HG02642 (cell line): ENCODE results near the gene GZMA.
"Not testable (repeated sequence)": the region's sequence is repeated elsewhere in the genome, so short reads cannot be mapped to it uniquely, and the experiment has no call there.

Experiments used
- ATAC-seq: cut with Tn5 transposase; IDR thresholded peaks from one replicate; pipeline ENCODE4 v1.9.1; 2021; ENCODE audit warnings: mild to moderate bottlenecking; ENCODE audit not compliant: unreplicated experiment, poor library complexity

Gene GZMA

DNA sequence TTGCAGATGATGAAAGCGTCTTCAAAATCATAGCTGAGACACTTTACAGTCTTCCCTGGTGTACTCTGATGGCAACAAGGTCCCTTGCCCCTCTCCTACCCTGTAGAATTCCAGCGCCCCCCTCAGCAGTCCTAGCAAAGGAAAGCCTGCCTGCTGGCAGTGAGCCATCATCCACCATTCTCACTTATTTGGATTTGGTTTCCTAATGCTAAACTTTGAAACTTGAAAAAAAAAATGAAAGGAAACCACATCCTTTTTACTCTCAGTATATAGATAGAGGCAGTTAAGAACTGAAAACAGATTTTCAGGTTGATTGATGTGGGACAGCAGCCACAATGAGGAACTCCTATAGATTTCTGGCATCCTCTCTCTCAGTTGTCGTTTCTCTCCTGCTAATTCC, at the start of gene GZMA:
Gene GZMA, plus strand, starts transcription at position 299 of the 400 bp plus-strand sequence. Its CDS starts 37 bp downstream, at position 336.
- no peak for ATAC-seq

GRCh38 chr5:55055183-55055582, 47.3 kb upstream of the GZMA start:
- no peak for ATAC-seq

DNA sequence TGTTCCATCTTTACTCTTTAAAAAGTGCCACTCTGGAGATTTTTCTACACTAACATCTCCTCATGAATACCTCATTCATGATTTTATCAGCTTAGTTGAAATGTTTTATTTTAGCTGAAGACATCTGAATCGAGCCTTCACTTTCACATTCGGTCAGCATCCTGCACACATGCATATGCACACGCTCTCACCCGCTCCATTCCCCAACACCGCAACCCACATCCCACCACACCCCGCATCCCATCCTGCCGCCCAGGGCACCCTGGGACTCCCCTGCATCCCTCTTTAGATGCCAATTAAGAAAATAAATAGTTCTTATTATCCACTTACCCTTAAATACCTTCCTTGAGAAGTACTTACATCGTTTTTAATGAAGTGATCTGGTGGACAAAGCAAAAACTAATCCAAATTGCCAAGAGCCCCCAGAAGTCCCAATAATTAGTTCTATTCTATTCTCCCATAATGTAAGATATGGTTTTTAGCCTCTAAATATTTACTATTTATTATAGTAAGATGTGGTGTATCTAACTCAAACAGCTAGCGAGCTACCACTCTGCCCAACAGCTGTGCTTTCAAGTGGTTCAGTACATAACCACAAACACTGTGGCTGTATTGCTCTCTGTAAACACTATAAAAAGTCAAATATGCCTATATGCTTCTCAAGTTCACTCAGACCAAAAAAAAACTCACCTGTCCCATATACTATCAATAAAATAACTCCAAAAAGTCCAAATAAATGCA, 40.2 kb upstream of the GZMA start:
- ATAC-seq: no peak

GRCh38 chr5:55063220-55063863, 39.1 kb upstream of the GZMA start:
- ATAC-seq: no peak

- ATAC-seq: no peak
Observed at GRCh38 chr5:55063899-55064298, 38.5 kb upstream of the GZMA start.

- ATAC-seq: no peak
Observed at GRCh38 chr5:55064523-55064922, 37.9 kb upstream of the GZMA start.

GRCh38 chr5:55066277-55066676, 36.2 kb upstream of the GZMA start:
- ATAC-seq: no peak

DNA sequence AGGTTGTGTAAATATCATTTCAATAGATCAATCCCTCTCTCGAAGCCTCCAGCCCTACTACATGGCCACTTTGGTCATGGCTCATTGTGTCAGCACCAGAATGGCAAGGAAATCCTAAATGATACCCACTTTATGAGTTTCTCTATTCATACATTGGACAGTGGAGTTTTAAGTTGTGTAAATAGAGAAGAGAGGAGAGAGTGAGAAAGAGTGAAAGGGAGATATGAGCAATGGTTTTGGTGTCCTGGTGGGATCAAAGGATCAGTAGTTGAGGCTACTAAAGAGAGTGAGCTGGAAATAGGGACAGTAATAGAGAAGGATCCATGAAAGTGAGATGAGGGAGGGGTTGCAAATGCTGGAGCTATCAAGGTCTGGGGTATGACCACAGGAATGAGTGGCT, 31.5 kb upstream of the GZMA start:
- ATAC-seq: no peak

GRCh38 chr5:55071413-55071812, 31.0 kb upstream of the GZMA start:
- no peak for ATAC-seq

- ATAC-seq: no peak
Observed at GRCh38 chr5:55072666-55073065, 29.8 kb upstream of the GZMA start.

DNA sequence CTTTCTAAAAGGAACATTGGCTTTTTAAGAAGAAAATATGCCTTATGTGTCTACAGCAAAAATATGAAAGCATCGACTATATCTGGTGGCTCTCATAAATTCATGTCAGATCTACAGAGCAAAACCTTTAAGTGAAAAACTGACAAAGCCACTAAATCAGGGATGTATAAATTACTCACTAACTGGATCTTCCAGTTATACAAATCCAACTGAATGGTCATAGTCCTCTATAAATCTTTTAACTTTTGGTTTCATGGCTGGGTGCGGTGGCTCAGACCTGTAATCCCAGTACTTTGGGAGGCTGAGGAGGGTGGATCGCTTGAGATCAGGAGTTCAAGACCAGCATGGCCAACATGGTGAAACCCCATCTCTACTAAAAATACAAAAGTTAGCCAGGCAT, 29.2 kb upstream of the GZMA start:
- no peak for ATAC-seq

GRCh38 chr5:55081541-55081940, 20.9 kb upstream of the GZMA start:
- no peak for ATAC-seq

DNA sequence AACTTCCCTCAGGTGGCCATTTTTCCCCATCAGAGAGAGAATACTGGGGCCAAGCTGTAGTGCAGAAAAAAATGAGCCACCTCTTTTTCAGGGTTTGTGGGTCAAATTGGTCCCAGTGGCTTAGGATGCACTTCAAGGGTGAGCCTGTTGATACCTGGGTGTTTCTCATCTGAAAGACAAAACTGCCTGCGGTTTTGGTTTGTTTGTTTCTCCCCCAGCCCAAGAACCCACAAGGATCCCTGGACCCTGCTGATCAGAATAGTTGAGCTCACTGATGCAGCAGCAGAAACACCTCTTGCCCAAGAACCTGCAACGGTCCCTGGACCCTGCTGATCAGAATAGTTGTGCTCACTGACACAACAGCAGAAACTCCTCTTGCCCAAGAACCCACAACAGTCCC, 13.1 kb upstream of the GZMA start:
- ATAC-seq: not testable (repeated sequence)

- ATAC-seq: not testable (repeated sequence)
Observed at GRCh38 chr5:55091011-55091410, 11.4 kb upstream of the GZMA start.

DNA sequence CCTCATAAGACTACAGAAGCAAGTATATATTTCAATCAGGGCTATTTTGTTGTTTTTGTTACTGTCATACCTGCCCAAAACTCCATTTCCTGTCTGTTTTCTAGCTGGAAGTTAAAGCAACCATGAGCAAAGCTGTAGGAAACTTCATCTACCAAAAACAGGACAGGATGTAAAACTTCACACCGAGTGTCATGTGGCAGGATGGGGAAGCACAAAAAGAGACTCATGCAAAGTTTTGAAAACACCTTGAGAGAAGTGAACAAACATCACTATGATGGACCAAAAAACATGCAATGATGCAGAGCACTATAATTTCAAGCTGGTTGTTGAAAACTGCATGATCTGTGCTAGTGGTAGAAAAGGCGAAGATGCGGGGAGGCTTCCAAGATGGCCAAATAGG, 6.3 kb upstream of the GZMA start:
- ATAC-seq: no peak

DNA sequence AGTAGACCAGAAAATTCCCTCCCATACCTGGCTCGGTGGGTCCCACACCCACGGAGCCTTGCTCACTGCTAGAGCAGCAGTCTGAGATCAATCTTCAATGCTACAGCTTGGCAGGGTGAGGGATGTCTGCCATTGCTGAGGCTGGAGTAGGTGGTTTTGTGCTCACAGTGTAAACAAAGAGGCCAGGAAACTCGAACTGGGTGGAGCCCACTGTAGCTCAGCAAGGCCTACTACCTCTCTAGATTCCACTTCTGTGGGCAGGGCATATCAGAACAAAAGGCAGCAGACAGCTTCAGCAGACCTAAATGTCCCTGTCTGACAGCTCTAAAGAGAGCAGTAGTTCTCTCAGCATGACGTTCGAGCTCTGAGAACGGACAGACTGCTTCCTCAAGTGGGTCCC, 5.6 kb upstream of the GZMA start:
- ATAC-seq: no peak

DNA sequence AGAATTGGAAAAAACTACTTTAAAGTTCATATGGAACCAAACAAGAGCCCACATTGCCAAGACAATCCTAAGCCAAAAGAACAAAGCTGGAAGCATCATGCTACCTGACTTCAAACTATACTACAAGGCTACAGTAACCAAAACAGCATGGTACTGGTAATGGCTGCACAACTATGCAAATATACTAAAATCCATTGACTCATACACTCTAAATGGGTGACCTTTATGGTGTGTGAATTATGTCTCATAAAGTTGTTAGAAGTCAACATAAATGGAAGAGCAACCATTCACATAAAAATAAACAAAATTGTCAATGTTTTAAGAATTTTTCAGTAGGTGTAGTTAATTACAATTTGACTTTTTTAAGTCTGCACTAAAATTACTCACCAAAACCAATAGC, 1.3 kb upstream of the GZMA start:
- not testable (repeated sequence) for ATAC-seq

DNA sequence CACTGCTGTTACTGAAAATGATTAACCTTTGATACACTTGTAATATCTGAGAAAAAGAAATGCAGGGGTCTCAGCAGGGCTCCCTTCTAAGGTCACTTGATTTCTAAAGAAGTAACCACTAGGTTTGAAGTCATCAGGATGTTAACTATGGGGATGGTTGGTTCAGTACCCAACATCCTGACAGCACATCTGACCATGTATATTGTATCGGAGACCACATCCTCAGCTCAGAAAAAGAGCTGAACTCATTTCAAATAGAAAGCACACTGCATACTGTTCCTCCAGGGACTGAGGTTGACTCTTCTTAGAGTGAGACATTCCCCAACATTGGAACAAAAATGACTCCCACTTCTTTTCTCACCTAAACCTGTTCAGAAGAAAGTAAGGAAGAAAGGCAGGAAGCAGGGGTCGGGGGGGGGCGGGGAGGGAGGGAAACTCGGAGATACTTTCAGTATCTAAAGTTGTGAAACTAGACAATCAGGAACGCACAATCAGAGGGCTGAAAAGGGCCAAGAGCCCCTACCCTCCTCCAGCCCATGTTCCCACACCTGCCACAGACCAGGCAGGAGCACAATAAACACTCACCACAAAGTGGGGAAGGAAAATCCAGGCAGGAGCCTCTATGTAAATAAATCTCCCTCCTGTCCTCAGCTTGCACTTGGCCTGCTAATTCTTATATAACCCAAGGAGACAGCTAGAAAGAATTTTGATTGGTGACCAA, 730 bp upstream of the GZMA start:
- ATAC-seq: no peak

DNA sequence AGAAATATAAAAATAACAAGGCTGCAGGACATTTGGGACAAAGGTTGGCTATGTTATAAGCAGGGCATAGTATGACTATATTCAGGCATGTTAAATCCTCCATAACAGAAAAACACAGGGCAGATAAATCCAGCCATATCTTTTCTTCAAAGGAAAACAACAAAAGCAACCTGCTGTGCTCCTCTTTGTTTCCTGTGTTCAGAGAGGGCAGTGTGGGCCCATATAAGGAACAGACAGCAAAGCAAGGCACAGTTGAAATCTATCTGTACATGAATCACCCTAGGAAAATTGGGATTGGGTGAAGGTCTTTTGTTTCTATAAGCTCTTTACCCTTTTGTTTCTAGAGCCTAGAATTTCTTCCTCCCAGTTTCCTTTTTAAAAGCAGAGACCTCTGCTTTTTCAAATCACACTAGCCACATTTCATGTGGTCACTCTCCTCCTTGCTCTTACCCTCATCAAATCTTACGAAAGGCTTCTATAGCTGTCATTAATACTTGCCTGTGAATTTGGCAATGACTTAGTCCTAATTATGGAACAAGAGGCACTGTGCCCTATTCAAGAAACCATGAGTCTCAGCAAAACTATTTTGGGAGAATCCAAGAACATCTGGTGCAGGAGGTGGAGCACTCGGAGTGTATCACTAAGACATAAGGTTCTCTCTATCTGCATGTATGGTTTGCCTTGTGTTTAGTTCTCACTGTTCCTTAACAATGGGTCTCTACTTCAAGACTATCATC, 1.8 kb downstream of the GZMA start:
- ATAC-seq: no peak

GRCh38 chr5:55104946-55105701, 2.7 kb downstream of the GZMA start:
- no peak for ATAC-seq
